ENCODE measurements around the gene GFI1. TPM values are rescaled to one million over a fixed set of nuclear protein-coding genes. Genes with fewer than 3 reads are reported as not detected.

GFI1 gene
- total RNA-seq, 4 donors from 2014 or later = 0.36 to 0.48 TPM; not detected in 2

DNA sequence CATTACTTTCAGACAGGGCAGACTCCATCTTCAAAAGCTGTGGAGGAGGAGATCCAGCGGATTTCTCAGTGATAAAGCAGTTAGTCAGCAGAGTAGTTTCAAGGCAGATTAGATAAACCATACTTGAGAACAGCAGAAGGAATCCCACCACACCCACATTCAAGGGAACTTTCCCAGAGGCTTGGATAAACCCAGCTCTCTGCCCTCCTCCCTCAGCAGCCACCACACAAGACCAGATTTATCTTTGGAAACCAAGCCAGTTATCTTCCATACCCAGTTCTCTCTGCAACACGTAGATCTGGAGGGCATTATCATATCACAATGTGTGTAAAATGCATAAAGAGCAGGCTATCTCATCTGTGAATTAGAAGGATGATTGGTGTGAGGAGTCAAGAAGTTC, 40.2 kb downstream of the GFI1 start:
- Histone ChIP-seq H3K27me3 (no peaks in the 10 kb centered on the region), H3K9me3 (no peaks in the 10 kb centered on the region), H3K27ac (no peak overlapping the region), H3K4me1 (no peaks in the 10 kb centered on the region), H3K4me3 (no peak overlapping the region), H3K36me3 (no peaks in the 10 kb centered on the region)
- TF ChIP-seq POLR2AphosphoS5 (IDR thresholded peaks at IDR 0.05) = no peak
- no peak for TF ChIP-seq EP300 (IDR thresholded peaks at IDR 0.05)
- TF ChIP-seq, protein P1, sequence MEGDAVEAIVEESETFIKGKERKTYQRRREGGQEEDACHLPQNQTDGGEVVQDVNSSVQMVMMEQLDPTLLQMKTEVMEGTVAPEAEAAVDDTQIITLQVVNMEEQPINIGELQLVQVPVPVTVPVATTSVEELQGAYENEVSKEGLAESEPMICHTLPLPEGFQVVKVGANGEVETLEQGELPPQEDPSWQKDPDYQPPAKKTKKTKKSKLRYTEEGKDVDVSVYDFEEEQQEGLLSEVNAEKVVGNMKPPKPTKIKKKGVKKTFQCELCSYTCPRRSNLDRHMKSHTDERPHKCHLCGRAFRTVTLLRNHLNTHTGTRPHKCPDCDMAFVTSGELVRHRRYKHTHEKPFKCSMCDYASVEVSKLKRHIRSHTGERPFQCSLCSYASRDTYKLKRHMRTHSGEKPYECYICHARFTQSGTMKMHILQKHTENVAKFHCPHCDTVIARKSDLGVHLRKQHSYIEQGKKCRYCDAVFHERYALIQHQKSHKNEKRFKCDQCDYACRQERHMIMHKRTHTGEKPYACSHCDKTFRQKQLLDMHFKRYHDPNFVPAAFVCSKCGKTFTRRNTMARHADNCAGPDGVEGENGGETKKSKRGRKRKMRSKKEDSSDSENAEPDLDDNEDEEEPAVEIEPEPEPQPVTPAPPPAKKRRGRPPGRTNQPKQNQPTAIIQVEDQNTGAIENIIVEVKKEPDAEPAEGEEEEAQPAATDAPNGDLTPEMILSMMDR (IDR thresholded peaks at IDR 0.05) = no peak
- no peak for TF ChIP-seq POLR2A (IDR thresholded peaks at IDR 0.05)
- 23% methylated on average over 2 of the region's 2 CpGs for WGBS
- DNase-seq (ENCODE audit: low spot score in 2 of 2) = no peak

DNA sequence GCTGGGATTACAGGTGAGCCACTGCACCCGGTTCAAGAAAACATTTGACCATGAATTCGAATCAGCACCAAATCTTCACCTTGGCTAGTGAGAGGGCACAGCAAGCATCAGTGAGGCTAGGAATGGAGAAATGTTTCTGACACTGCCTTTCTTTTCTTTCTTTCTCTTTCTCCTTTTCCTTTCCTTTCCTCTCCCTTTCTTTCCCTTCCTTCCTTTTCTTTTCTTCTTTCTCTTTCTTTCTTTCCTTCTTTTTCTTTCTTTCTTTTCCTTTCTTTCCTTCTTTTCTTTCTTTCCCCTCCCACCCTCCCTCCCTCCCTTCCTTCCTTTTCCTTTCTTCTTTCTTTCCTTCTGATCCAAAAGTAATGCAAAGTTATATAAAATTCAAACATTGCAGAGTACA, 40.9 kb downstream of the GFI1 start:
- H3K27me3 ChIP-seq = no peaks in the 10 kb centered on the region
- H3K4me1 ChIP-seq = no peaks in the 10 kb centered on the region
- H3K27ac ChIP-seq = no peak overlapping the region
- no peaks in the 10 kb centered on the region for H3K36me3 ChIP-seq
- TF ChIP-seq EP300 (IDR thresholded peaks at IDR 0.05) (no peak), POLR2AphosphoS5 (IDR thresholded peaks at IDR 0.05) (no peak), POLR2A (IDR thresholded peaks at IDR 0.05) (no peak)
- TF ChIP-seq, protein P1 (IDR thresholded peaks at IDR 0.05) = no peak
- no peaks in the 10 kb centered on the region for H3K9me3 ChIP-seq
- DNase-seq (ENCODE audit: low spot score in 2 of 2) = no peak
- 100% methylated on average over 2 of the region's 2 CpGs for WGBS
- no peak overlapping the region for H3K4me3 ChIP-seq

DNA sequence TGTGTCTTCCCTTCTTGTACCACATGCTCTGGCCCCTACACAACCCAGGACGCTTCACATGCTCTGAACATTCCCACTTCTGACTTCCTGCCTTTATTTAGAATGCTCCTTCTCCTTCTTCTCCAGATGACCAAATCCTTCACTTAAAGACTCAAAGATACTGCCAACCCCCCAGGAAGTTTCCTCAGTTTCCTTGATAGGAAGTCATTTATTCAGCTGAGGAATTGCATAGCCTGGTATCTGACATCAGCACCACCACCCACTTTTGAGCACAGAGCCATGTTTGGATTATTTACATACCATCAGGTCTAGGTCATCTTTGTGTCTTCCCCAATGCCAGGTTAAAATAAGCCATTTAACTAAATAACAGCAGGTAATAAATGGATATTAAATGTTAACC, 42.4 kb downstream of the GFI1 start:
- Histone ChIP-seq H3K27ac (no peak overlapping the region), H3K4me3 (no peak overlapping the region), H3K36me3 (no peaks in the 10 kb centered on the region), H3K4me1 (no peaks in the 10 kb centered on the region), H3K27me3 (no peaks in the 10 kb centered on the region), H3K9me3 (no peaks in the 10 kb centered on the region)
- DNase-seq (ENCODE audit: low spot score in 2 of 2) = no peak
- TF ChIP-seq EP300 (IDR thresholded peaks at IDR 0.05) (no peak), POLR2A (IDR thresholded peaks at IDR 0.05) (no peak), POLR2AphosphoS5 (IDR thresholded peaks at IDR 0.05) (no peak)
- TF ChIP-seq, protein P1 (IDR thresholded peaks at IDR 0.05) = no peak
- WGBS = 61% methylated on average over 1 of the region's 1 CpG

DNA sequence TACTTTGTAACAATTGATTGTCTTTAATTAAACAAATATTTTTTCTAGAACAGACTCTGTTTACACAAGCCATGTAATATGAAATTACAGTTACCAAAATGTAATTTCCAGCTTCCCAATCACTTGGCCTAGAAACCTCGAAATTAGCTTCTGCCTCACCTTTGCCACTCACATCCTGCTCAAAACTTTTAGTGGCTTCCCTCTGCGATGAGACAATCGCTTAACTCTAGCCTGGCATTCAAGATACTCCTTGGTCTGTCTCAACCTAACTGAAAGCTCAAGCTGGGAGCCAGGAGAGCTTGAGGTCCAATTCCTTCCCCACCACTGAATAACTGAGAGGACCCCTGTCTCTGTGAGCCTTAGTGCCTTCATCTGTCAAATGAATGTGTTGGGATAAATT, 42.8 kb downstream of the GFI1 start:
- Histone ChIP-seq H3K27me3 (no peaks in the 10 kb centered on the region), H3K9me3 (no peaks in the 10 kb centered on the region), H3K36me3 (no peaks in the 10 kb centered on the region), H3K4me1 (no peaks in the 10 kb centered on the region), H3K27ac (no peak overlapping the region), H3K4me3 (no peak overlapping the region)
- TF ChIP-seq POLR2AphosphoS5 (IDR thresholded peaks at IDR 0.05) (no peak), EP300 (IDR thresholded peaks at IDR 0.05) (no peak), POLR2A (IDR thresholded peaks at IDR 0.05) (no peak)
- TF ChIP-seq, protein P1 (IDR thresholded peaks at IDR 0.05) = no peak
- no peak for DNase-seq (ENCODE audit: low spot score in 2 of 2)
- 75% methylated on average over 3 of the region's 3 CpGs for WGBS

DNA sequence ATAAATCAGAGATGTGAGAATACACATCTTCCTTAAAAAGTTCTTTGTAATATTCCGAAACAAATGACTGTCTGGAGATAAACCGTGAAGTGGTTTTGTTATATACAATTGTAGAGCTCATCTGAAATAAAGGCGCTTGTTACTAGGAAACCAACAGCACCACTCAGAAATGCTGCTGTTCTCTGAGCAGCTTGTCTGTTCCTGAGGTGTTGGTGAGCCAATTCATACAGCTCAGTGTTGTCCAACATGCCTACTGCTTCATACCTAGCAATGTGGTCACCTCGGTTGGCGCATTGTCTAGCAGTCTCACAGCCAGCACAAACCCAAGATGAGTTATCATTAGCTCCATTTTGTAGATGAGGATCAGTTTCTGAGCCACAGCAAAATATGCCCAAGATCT, 44.4 kb downstream of the GFI1 start:
- TF ChIP-seq EP300 (IDR thresholded peaks at IDR 0.05) = no peak
- TF ChIP-seq POLR2AphosphoS5 (IDR thresholded peaks at IDR 0.05) = no peak
- TF ChIP-seq, protein P1 (IDR thresholded peaks at IDR 0.05) = no peak
- TF ChIP-seq POLR2A (IDR thresholded peaks at IDR 0.05) = no peak
- Histone ChIP-seq H3K36me3 (no peaks in the 10 kb centered on the region), H3K4me3 (no peak overlapping the region), H3K27me3 (no peaks in the 10 kb centered on the region), H3K4me1 (no peaks in the 10 kb centered on the region), H3K27ac (no peak overlapping the region), H3K9me3 (no peaks in the 10 kb centered on the region)
- no peak for DNase-seq (ENCODE audit: low spot score in 2 of 2)
- 79% methylated on average over 5 of the region's 5 CpGs for WGBS
